B cell (primary cell): ENCODE measurements around the gene SURF2. TPM values are rescaled to one million over a fixed set of nuclear protein-coding genes. Genes with fewer than 3 reads are reported as not detected.

Experiments
- ATAC-seq: fragments of 200-7000 bp; cut with Tn5 transposase; one replicate; pipeline ENCODE4 v1.10.0; 2021; ENCODE audit warnings: low read depth, mild to moderate bottlenecking, moderate number of reproducible peaks, moderate library complexity
- CTCF ChIA-PET: fragments of 350-600 bp; sonication (Branson Sonifier 250); formaldehyde crosslinking; loops from one replicate; lab custom pipeline; 2021; ENCODE audit warnings: antibody characterized with exemption, inconsistent platforms; lab: Charles Lee
- POLR2A ChIA-PET: fragments of 350-600 bp; sonication (Branson Sonifier 250); formaldehyde crosslinking; loops from one replicate; lab custom pipeline; 2021; ENCODE audit warnings: antibody characterized with exemption; lab: Charles Lee
- DNase-seq: peaks from one replicate; pipeline ENCODE4 v3.0.0; 2013
- H2AFZ ChIP-seq: 2 replicates; pipeline ENCODE4 v1.6.1; 2012; ENCODE audit warnings: mild to moderate bottlenecking, low read depth, low read length; ENCODE audit not compliant: insufficient read depth, poor library complexity, severe bottlenecking
- H3K27ac ChIP-seq, 2 donors: 1 replicate in 1 of 2; 2 replicates in 1 of 2; pipeline ENCODE4 v1.5.1; 2012 to 2013; ENCODE audit warnings: low read length in 2 of 2, mild to moderate bottlenecking in 2 of 2, moderate library complexity in 1 of 2
- H3K27me3 ChIP-seq, 4 experiments: fragments of 200-600 bp in 1 of 4; sonication (generic) in 1 of 4; replicated peaks in 1 of 4; 1 replicate in 2 of 4; 2 replicates in 2 of 4; pipeline versions ENCODE4 v1.6.1 to v1.7.0; 2013 to 2016; ENCODE audit warnings: low read length in 3 of 4, mild to moderate bottlenecking in 2 of 4, mixed read lengths in 1 of 4, moderate library complexity in 1 of 4; ENCODE audit not compliant: insufficient read depth in 4 of 4, control insufficient read depth in 3 of 4; ENCODE audit errors: control extremely low read depth in 1 of 4
- H3K36me3 ChIP-seq, 2 experiments: replicated peaks in 1 of 2; 1 replicate in 1 of 2; 2 replicates in 1 of 2; pipeline versions ENCODE4 v1.6.1 to v1.7.1; 2013; ENCODE audit warnings: low read length in 1 of 2; ENCODE audit not compliant: insufficient read depth in 2 of 2, control insufficient read depth in 1 of 2; ENCODE audit errors: control extremely low read depth in 1 of 2, extremely low read depth in 1 of 2
- H3K4me1 ChIP-seq, 2 donors: fragments of 200-600 bp in 1 of 2; sonication (generic) in 1 of 2; 1 replicate in 1 of 2; 2 replicates in 1 of 2; pipeline versions ENCODE4 v1.5.1 to v1.6.1; 2013 to 2017; ENCODE audit warnings: low read length in 2 of 2; ENCODE audit not compliant: control insufficient read depth in 2 of 2, insufficient read depth in 2 of 2
- H3K4me2 ChIP-seq: replicated peaks from 2 replicates; pipeline ENCODE3; 2012; ENCODE audit warnings: mild to moderate bottlenecking, low read depth, low read length; ENCODE audit not compliant: poor library complexity, severe bottlenecking
- H3K4me3 ChIP-seq, 5 experiments: fragments of 200-600 bp in 1 of 5; sonication (generic) in 1 of 5; 1 replicate in 3 of 5; 2 replicates in 2 of 5; pipeline versions ENCODE4 v1.5.1 to v1.7.0; 2011 to 2016; ENCODE audit warnings: low read length in 4 of 5, mild to moderate bottlenecking in 4 of 5, low read depth in 2 of 5, control low read depth in 1 of 5, moderate library complexity in 1 of 5; ENCODE audit not compliant: insufficient read depth in 1 of 5; ENCODE audit errors: control extremely low read depth in 1 of 5, extremely low read depth in 1 of 5
- H3K79me2 ChIP-seq: fragments of 200-600 bp; sonication (generic); one replicate; pipeline ENCODE4 v1.6.0; 2016; ENCODE audit warnings: low read length; ENCODE audit not compliant: control insufficient read depth, insufficient read depth
- H3K9ac ChIP-seq: fragments of 200-600 bp; sonication (generic); 2 replicates; pipeline ENCODE4 v1.6.1; 2017; ENCODE audit warnings: mild to moderate bottlenecking, low read length, moderate library complexity
- H3K9me3 ChIP-seq, 3 donors: one replicate each; pipeline versions ENCODE4 v1.6.1 to v1.7.1; 2013; ENCODE audit warnings: low read length in 2 of 3; ENCODE audit not compliant: control insufficient read depth in 2 of 3, insufficient read depth in 1 of 3; ENCODE audit errors: control extremely low read depth in 1 of 3
- H4K20me1 ChIP-seq: 2 replicates; pipeline ENCODE4 v1.6.0; 2012; ENCODE audit warnings: mild to moderate bottlenecking, low read length; ENCODE audit not compliant: insufficient read depth, control insufficient read depth, poor library complexity, severe bottlenecking
- H3K27ac Mint-ChIP-seq: one replicate; pipeline ENCODE4 v1.8.0; 2021; ENCODE audit warnings: mixed read lengths
- H3K27me3 Mint-ChIP-seq: one replicate; pipeline ENCODE4 v1.8.0; 2021; ENCODE audit warnings: mixed read lengths
- H3K4me1 Mint-ChIP-seq: one replicate; pipeline ENCODE4 v1.8.0; 2021; ENCODE audit warnings: mixed read lengths
- H3K4me3 Mint-ChIP-seq: one replicate; pipeline ENCODE4 v1.8.0; 2021; ENCODE audit warnings: mixed read lengths
- H3K9me3 Mint-ChIP-seq: one replicate; pipeline ENCODE4 v1.8.0; 2022; ENCODE audit warnings: mixed read lengths; ENCODE audit not compliant: insufficient read depth
- CTCF ChIP-seq: fragments of 200-600 bp; IDR thresholded peaks from one replicate; pipeline ENCODE4 v1.8.0; 2022; ENCODE audit warnings: antibody characterized with exemption, mild to moderate bottlenecking
- EZH2 ChIP-seq: IDR thresholded peaks from 2 replicates; pipeline ENCODE4 v1.6.1; 2012; ENCODE audit warnings: borderline replicate concordance, low read depth, mild to moderate bottlenecking, moderate library complexity, low read length; ENCODE audit not compliant: insufficient read depth, poor library complexity, severe bottlenecking
- WGBS: methylation state at CpG from one replicate; pipeline ENCODE4 v1.1.5; 2013; ENCODE audit warnings: missing lambda C conversion rate; ENCODE audit not compliant: insufficient coverage; 5-methylcytosine and 5-hydroxymethylcytosine counted together
- intact Hi-C: fragments of 100-400 bp; cut with micrococcal nuclease; formaldehyde crosslinking; loops from one replicate; pipeline ENCODE4 v1.10.0; 2022
- polyA plus RNA-seq: library from polyadenylated mRNA; depleted of rRNA; stranded (reverse); fragments of >200 nt; gene quantifications from 2 replicates; pipeline ENCODE4 v1.2.3, GENCODE V29; 2012
- total RNA-seq, 2 donors: library from RNA; stranded (reverse); fragments of 120-200 nt in 1 of 2; gene quantifications; 1 replicate in 1 of 2; 2 replicates in 1 of 2; pipeline versions ENCODE4 v1.2.3 to v1.2.4, GENCODE V29; 2013 to 2022

Gene SURF2
- total and polyA plus RNA-seq, 2 donors (not counting 1 experiment from before 2014, with no cell fraction given): 17.1 to 17.3 TPM

GRCh38 chr9:133369422-133369821 is 13.1 kb downstream of the SURF2 start:
- CTCF ChIA-PET: no interaction called here
- Mint-ChIP-seq H3K27me3 (no peaks in the 10 kb centered on the region), H3K9me3 (no peaks in the 10 kb centered on the region), H3K4me1 (peaks cover 50% of the 10 kb centered on the region), H3K27ac (no peak overlapping the region), H3K4me3 (peak overlapping the region; percentile 16)
- no peak for TF ChIP-seq EZH2
- no peak for TF ChIP-seq CTCF
- POLR2A ChIA-PET: no interaction called here
- intact Hi-C loops: no loop called here
- Histone ChIP-seq H3K9ac (no peak overlapping the region), H3K4me3 (no peak overlapping the region), H2AFZ (no peak overlapping the region), H3K9me3 (no peaks in the 10 kb centered on the region), H3K4me2 (no peak overlapping the region), H3K4me1 (peaks cover 26 to 42% of the 10 kb centered on the region in 2 donors), H4K20me1 (peaks cover 96% of the 10 kb centered on the region), H3K36me3 (peaks cover 0 to 59% of the 10 kb centered on the region in 2 experiments), H3K27me3 (no peaks in the 10 kb centered on the region), H3K27ac (no peak overlapping the region), H3K79me2 (peaks cover 89% of the 10 kb centered on the region)
- DNase-seq (no peak), ATAC-seq (no peak)
- WGBS: 92% methylated on average over 6 of the region's 6 CpGs

GRCh38 chr9:133369933-133370332 is 13.6 kb downstream of the SURF2 start:
- DNase-seq (no peak), ATAC-seq (no peak)
- Histone ChIP-seq H3K27me3 (no peaks in the 10 kb centered on the region), H3K79me2 (peaks cover 94% of the 10 kb centered on the region), H3K9me3 (no peaks in the 10 kb centered on the region), H2AFZ (no peak overlapping the region), H3K36me3 (peaks cover 0 to 56% of the 10 kb centered on the region in 2 experiments), H4K20me1 (peaks cover 98% of the 10 kb centered on the region), H3K4me3 (no peak overlapping the region), H3K4me1 (peaks cover 31 to 47% of the 10 kb centered on the region in 2 donors), H3K9ac (no peak overlapping the region), H3K27ac (no peak overlapping the region), H3K4me2 (no peak overlapping the region)
- TF ChIP-seq CTCF: no peak
- no peak for TF ChIP-seq EZH2
- intact Hi-C loops: no loop called here
- Mint-ChIP-seq H3K4me1 (peaks cover 55% of the 10 kb centered on the region), H3K27ac (no peak overlapping the region), H3K9me3 (no peaks in the 10 kb centered on the region), H3K27me3 (no peaks in the 10 kb centered on the region), H3K4me3 (no peak overlapping the region)
- 88% methylated on average over 5 of the region's 7 CpGs for WGBS
- CTCF ChIA-PET: no interaction called here
- POLR2A ChIA-PET: no interaction called here
